ENCODE results near the gene EXOC6B. TPM values are rescaled to one million over a fixed set of nuclear protein-coding genes. Genes with fewer than 3 reads are reported as not detected.

EXOC6B gene
- polyA plus RNA-seq, 1 donor, result 11.5 TPM

DNA sequence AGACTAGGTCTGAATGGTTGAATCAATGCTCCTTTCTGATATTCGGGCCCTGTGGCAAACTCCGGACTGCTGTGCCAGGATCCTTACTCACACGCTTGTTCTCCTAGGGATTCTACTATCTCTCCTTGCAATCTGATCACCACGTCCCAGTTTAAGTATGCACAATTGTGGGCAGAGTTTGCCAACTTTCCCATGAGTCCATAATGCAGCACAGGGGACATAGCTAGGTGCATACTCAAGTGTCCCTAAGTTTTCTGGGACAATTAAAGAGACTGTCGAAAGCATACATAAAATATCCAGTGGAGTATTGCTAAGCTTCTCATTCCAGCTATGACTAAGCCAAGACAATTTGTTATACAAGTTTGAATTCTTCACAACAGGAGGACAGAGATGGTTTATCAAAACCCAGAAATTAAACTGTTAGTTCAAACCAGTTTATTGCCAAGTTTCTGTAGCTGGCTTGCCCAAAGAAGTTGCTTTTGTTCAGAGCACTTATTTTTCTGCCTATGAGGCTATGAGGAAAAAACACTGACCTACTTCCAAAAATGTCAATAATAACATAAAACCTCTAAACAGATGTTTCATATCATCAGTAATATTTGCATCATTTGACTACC, 136.1 kb downstream of the EXOC6B start:
- no peak overlapping the region for H3K4me3 ChIP-seq (ENCODE audit: low read length)
- H3K4me1 ChIP-seq (ENCODE audit: control insufficient read depth, insufficient read depth, low read length), result peaks cover 4% of the 10 kb centered on the region
- H3K27me3 ChIP-seq (ENCODE audit: control insufficient read depth, insufficient read depth, low read length), result no peaks in the 10 kb centered on the region
- WGBS (ENCODE audit: insufficient coverage, low lambda C conversion rate), result no CpG with 5 or more reads among the region's 5 CpGs
- H3K27ac ChIP-seq (ENCODE audit: low read length), result no peak overlapping the region
- no peaks in the 10 kb centered on the region for H3K36me3 ChIP-seq (ENCODE audit: control insufficient read depth, insufficient read depth, low read length)
- no peaks in the 10 kb centered on the region for H3K9me3 ChIP-seq (ENCODE audit: control insufficient read depth, low read depth, low read length)
- DNase-seq, result no peak

DNA sequence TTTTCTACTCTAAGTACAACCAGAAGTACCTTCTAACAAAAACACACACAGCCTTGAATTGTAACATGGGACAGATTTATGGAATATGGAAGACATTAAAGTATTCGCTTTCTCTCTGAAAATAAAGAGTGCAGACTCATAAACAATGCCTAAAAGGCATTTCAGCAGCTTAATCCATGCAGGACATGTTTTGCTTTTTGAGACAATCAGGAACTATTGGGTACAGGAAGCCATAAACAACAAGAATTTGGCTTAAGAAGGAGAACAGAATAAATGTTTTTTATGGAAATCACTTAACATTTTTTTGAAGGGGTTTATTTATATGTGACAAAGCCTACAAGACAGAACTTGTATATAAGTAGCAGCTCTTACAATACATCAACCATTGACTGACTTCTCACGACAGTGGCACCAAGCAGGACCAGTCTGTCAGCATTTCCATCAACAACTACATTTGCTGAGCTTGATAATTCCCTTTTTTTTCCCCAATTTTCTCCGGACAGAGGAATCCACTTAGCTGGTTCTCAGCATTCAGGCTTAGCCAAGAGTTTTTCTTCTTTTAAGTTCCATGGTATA, 140.1 kb downstream of the EXOC6B start:
- no peak overlapping the region for H3K27ac ChIP-seq (ENCODE audit: low read length)

DNA sequence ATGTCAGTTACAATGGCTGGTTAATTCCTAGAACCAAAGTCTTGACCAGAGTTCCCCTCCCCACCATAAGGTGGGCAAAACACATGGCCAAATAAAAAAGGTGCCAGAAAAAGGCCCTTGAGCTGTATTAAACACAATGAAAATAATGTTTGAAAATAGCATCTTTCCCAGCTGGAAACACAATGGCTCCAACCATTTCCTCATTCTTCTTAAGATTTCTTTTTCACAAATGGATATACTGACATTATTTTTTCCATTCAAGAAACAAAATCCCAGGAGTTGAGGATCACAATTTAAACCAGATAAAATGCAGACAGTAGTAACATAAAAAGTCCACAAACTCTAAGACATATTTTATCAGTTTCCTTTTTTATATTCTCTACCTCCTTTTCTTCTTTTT, 143.8 kb downstream of the EXOC6B start:
- H3K36me3 ChIP-seq (ENCODE audit: control insufficient read depth, insufficient read depth, low read length), result no peaks in the 10 kb centered on the region
- no peaks in the 10 kb centered on the region for H3K4me1 ChIP-seq (ENCODE audit: control insufficient read depth, insufficient read depth, low read length)
- no peaks in the 10 kb centered on the region for H3K27me3 ChIP-seq (ENCODE audit: control insufficient read depth, insufficient read depth, low read length)
- H3K4me3 ChIP-seq (ENCODE audit: low read length), result no peak overlapping the region
- H3K9me3 ChIP-seq (ENCODE audit: control insufficient read depth, low read depth, low read length), result no peaks in the 10 kb centered on the region
- DNase-seq, result no peak
- H3K27ac ChIP-seq (ENCODE audit: low read length), result no peak overlapping the region

More for the DNA sequence above, 140.1 kb downstream of the EXOC6B start:
- Histone ChIP-seq H3K27me3 (ENCODE audit: control insufficient read depth, insufficient read depth, low read length) (no peaks in the 10 kb centered on the region), H3K4me3 (ENCODE audit: low read length) (no peak overlapping the region), H3K36me3 (ENCODE audit: control insufficient read depth, insufficient read depth, low read length) (no peaks in the 10 kb centered on the region), H3K9me3 (ENCODE audit: control insufficient read depth, low read depth, low read length) (no peaks in the 10 kb centered on the region), H3K4me1 (ENCODE audit: control insufficient read depth, insufficient read depth, low read length) (no peaks in the 10 kb centered on the region)
- no peak for DNase-seq
- WGBS (ENCODE audit: insufficient coverage, low lambda C conversion rate), result 92% methylated on average over 2 of the region's 3 CpGs

DNA sequence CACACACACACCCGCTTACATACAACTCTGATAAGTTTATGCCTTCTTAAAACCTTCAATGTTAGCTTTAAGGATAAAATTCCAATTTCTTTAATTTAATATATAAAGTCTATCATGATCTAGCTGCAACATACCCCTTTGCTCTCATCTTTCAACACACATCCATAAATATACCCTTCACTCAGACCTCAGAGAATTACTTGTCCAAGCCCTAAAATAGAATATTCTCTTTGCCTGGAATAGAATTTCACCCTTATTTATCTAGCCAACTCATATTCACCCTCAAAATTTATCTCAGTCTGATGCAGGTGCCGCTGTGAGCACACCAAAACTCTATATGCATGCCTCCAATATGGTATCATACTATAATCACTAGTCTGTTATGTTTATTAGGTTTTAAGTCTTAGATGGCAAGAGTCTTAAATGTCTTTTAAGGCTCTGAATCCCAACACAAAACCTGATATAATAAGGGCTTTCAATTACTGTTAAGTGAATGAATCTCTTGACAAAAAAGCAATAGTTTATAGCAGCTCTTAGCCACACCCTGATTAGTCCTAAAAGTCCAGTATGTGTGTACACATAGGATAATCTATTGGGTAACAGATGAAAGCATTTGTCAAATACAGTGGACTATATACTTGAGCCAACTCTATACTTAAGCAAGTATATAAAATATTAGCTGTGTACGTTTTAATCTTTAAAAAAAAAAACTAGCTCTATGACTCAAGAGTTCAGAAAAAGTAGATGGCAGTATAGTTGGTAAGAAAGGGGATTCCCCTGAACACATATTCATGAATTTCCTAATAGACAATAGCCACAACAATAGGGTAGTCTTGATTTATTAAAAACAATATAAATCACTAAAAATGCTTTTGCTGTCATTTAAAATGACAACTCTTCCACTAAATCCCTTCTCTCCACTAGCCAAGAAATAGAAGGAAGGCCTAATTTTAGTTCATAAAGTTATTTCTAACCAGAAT, 144.5 kb downstream of the EXOC6B start:
- peak; percentile 53 to 64 for DNase-seq
- Histone ChIP-seq H3K27me3 (ENCODE audit: control insufficient read depth, insufficient read depth, low read length) (no peaks in the 10 kb centered on the region), H3K9me3 (ENCODE audit: control insufficient read depth, low read depth, low read length) (no peaks in the 10 kb centered on the region), H3K36me3 (ENCODE audit: control insufficient read depth, insufficient read depth, low read length) (no peaks in the 10 kb centered on the region), H3K27ac (ENCODE audit: low read length) (no peak overlapping the region), H3K4me3 (ENCODE audit: low read length) (no peak overlapping the region), H3K4me1 (ENCODE audit: control insufficient read depth, insufficient read depth, low read length) (no peaks in the 10 kb centered on the region)
- 46% methylated on average over 2 of the region's 3 CpGs for WGBS (ENCODE audit: insufficient coverage, low lambda C conversion rate)

DNA sequence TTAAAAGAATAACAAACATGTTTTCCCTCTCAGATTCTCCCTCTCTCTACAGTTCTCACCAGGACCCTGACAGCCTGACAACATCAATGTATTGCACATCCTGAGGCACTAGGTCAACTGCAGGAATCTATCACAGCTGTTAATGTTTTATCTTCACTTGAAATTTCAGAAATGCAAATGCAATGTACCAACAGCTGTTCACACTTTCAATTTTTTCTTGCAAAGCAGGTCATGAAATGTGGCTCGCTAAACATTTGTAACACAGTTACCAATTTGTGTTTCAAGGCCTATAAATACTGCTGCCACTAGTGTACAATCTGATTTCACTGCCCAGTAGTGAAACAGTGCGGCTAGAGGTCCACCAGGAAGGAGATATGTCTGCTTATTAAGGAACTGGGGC, 147.8 kb downstream of the EXOC6B start:
- WGBS (ENCODE audit: insufficient coverage, low lambda C conversion rate), result no CpG with 5 or more reads among the region's 2 CpGs

DNA sequence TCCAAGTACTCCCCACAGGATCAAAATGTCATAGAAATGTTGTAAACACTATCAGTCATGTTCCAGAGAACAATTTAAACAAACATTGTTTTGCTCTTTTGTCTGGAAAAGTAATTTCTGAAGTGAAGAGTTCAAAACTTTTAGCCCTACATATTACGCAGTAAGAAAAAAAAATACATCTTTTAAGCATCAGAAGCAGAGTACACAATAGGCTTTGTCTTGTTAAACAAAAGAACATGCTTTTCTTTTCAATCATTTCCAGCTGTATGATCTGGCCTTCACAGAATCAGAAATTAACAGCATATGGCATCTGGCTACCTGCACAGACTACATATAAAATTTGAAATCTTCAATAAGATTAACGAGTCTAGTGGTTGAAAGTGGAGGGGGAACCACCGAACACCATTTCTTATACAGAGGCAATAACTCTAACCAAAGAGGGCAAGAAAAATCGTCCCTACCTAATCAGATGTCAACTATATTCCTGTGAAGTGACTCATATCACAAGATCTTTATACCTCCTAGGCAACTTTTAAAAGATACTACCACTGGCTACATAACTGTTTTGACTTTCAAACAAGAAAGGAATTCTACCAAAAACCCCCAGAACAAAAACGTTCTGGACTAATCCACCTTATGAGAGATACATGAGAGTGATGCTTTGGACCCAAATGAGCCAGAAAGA, 149.3 kb downstream of the EXOC6B start:
- WGBS (ENCODE audit: insufficient coverage, low lambda C conversion rate), result 92% methylated on average over 2 of the region's 5 CpGs
- no peaks in the 10 kb centered on the region for H3K9me3 ChIP-seq (ENCODE audit: control insufficient read depth, low read depth, low read length)
- H3K27ac ChIP-seq (ENCODE audit: low read length), result no peak overlapping the region
- H3K4me3 ChIP-seq (ENCODE audit: low read length), result no peak overlapping the region
- no peaks in the 10 kb centered on the region for H3K36me3 ChIP-seq (ENCODE audit: control insufficient read depth, insufficient read depth, low read length)
- no peak for DNase-seq
- H3K27me3 ChIP-seq (ENCODE audit: control insufficient read depth, insufficient read depth, low read length), result no peaks in the 10 kb centered on the region
- H3K4me1 ChIP-seq (ENCODE audit: control insufficient read depth, insufficient read depth, low read length), result peaks cover 3% of the 10 kb centered on the region

More for the DNA sequence above, 147.8 kb downstream of the EXOC6B start:
- H3K4me1 ChIP-seq (ENCODE audit: control insufficient read depth, insufficient read depth, low read length), result peaks cover 3% of the 10 kb centered on the region
- H3K27ac ChIP-seq (ENCODE audit: low read length), result no peak overlapping the region
- no peaks in the 10 kb centered on the region for H3K9me3 ChIP-seq (ENCODE audit: control insufficient read depth, low read depth, low read length)
- no peak overlapping the region for H3K4me3 ChIP-seq (ENCODE audit: low read length)
- H3K36me3 ChIP-seq (ENCODE audit: control insufficient read depth, insufficient read depth, low read length), result no peaks in the 10 kb centered on the region
- H3K27me3 ChIP-seq (ENCODE audit: control insufficient read depth, insufficient read depth, low read length), result no peaks in the 10 kb centered on the region
- DNase-seq, result no peak

DNA sequence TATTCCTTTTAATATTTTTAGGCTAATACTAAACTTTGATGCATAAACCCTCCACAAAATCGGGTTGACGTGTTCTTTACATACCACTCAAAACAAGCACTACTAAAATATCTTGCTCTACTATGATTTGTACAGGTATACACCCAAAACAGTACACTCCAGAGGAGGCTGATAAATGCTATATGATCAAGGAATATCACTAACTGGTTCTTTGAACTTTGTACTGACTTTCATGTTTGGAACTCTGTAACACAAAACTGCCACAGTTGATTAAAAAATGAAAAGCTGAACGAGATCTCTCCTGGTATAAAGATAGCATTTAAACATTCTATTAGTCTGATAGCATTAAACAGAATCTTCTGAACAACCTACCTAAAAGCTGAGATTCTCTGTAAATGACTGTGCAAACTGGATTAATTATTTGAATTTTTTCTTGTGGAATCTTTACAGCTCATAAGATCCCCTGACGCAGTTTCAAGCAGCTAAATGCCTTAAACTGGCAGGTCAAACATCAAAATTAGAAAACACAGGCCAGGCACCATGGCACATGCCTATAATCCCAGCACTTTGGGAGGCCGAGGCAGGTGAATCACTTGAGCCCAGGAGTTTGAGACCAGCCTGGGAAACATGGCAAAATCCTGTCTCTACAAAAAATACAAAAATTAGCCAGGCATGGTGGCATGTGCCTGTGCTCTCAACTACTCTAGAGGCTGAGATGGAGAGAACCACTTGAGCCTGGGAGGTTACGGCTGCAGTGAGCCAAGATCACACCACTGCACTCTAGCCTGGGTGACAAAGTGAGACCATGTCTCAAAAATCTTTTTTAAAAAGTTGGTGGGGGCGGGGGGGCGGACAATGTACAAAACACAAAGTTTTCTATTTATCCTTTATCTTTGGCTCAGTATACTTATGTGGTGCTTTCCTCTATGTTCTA, 150.6 kb downstream of the EXOC6B start:
- H3K27ac ChIP-seq (ENCODE audit: low read length), result peak overlapping the region; percentile 26
- no peaks in the 10 kb centered on the region for H3K36me3 ChIP-seq (ENCODE audit: control insufficient read depth, insufficient read depth, low read length)
- 51% methylated on average over 5 of the region's 8 CpGs for WGBS (ENCODE audit: insufficient coverage, low lambda C conversion rate)
- H3K4me3 ChIP-seq (ENCODE audit: low read length), result no peak overlapping the region
- H3K4me1 ChIP-seq (ENCODE audit: control insufficient read depth, insufficient read depth, low read length), result peaks cover 3% of the 10 kb centered on the region
- peak in 1 of 2 donors; percentile 34 for DNase-seq
- no peaks in the 10 kb centered on the region for H3K9me3 ChIP-seq (ENCODE audit: control insufficient read depth, low read depth, low read length)
- no peaks in the 10 kb centered on the region for H3K27me3 ChIP-seq (ENCODE audit: control insufficient read depth, insufficient read depth, low read length)

DNA sequence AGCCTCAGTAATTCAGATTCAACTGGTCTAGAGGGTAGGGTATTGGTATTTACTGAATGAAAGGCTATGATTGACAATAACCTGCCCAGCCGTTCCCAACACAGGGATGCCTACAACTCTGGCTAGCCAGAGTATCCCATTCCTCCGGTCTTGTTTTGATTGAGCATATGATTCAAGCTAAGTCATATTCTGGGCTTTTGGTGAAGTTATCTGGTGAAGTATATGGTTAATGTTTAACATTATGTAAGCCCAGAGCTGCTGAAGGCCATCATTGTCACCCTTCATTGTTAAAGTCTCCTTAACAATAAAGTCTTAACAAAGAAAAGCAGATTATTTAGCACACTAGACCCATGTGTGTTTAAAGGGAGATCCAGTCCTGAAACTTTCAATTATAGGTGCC, 152.6 kb downstream of the EXOC6B start:
- WGBS (ENCODE audit: insufficient coverage, low lambda C conversion rate), result no CpG with 5 or more reads among the region's 2 CpGs
- Histone ChIP-seq H3K9me3 (ENCODE audit: control insufficient read depth, low read depth, low read length) (no peaks in the 10 kb centered on the region), H3K27me3 (ENCODE audit: control insufficient read depth, insufficient read depth, low read length) (no peaks in the 10 kb centered on the region), H3K27ac (ENCODE audit: low read length) (no peak overlapping the region), H3K4me3 (ENCODE audit: low read length) (no peak overlapping the region), H3K4me1 (ENCODE audit: control insufficient read depth, insufficient read depth, low read length) (peaks cover 3% of the 10 kb centered on the region), H3K36me3 (ENCODE audit: control insufficient read depth, insufficient read depth, low read length) (no peaks in the 10 kb centered on the region)
- DNase-seq, result peak in 1 of 2 donors; percentile 59

DNA sequence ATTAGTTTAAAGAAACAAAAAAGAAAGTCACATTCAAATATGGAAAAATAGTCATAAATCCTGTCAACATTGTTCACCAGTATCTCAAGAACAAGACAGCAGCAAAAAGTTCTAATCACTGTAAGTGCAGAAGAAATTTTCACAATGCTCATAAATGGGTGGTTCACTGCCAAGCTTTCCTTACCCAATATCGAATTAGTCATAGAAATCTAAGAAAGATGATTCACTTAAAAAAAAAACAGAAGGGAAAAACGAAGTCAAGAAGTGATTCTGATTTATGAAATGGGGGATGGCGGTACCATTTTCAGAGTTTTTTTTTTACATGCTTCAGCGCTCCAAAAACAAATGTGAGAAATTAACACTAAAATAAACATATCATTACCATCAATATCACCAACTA, 156.7 kb downstream of the EXOC6B start:
- peaks cover 3% of the 10 kb centered on the region for H3K4me1 ChIP-seq (ENCODE audit: control insufficient read depth, insufficient read depth, low read length)
- DNase-seq, result no peak
- H3K36me3 ChIP-seq (ENCODE audit: control insufficient read depth, insufficient read depth, low read length), result no peaks in the 10 kb centered on the region
- WGBS (ENCODE audit: insufficient coverage, low lambda C conversion rate), result 98% methylated on average over 4 of the region's 4 CpGs
- H3K9me3 ChIP-seq (ENCODE audit: control insufficient read depth, low read depth, low read length), result peaks cover 19% of the 10 kb centered on the region
- H3K27ac ChIP-seq (ENCODE audit: low read length), result no peak overlapping the region
- no peaks in the 10 kb centered on the region for H3K27me3 ChIP-seq (ENCODE audit: control insufficient read depth, insufficient read depth, low read length)
- no peak overlapping the region for H3K4me3 ChIP-seq (ENCODE audit: low read length)

Data from large intestine (tissue), 3 donors.